ENCODE measurements around the gene MGAT2. TPM values are rescaled to one million over a fixed set of nuclear protein-coding genes. Genes with fewer than 3 reads are reported as not detected.

Gene MGAT2
- total RNA-seq: 74.9 and 81.3 TPM in 2 replicates
- polyA plus RNA-seq: 39.4 and 53.5 TPM in 2 replicates

GRCh38 chr14:49620182-49621113 is at the start of gene MGAT2, which contains the start of gene RPL36AL:
Gene MGAT2, plus strand, starts transcription at chr14:49620799. Its CDS starts 470 bp downstream, at chr14:49621269.
Gene RPL36AL, minus strand, starts transcription at chr14:49620626. Its CDS starts 1,522 bp downstream, at chr14:49619104.
- H3K27me3 ChIP-seq: no peaks in the 10 kb centered on the region
- peaks cover 27% of the 10 kb centered on the region for H4K20me1 ChIP-seq (ENCODE audit: insufficient read depth, poor library complexity, severe bottlenecking)
- no peaks in the 10 kb centered on the region for H3K9me3 ChIP-seq (ENCODE audit: low read depth)
- H2AFZ ChIP-seq: peak within 1 kb of the TSS; percentile 72
- peak; percentile 28 for TF ChIP-seq CTCF (IDR thresholded peaks at IDR 0.05; ENCODE audit: poor library complexity)
- no peak for TF ChIP-seq EZH2 (IDR thresholded peaks at IDR 0.05; ENCODE audit: borderline replicate concordance)
- H3K4me2 ChIP-seq: peak within 1 kb of the TSS; percentile 95
- H3K4me1 ChIP-seq (ENCODE audit: insufficient read depth): peaks cover 21% of the 10 kb centered on the region
- no peaks in the 10 kb centered on the region for H3K36me3 ChIP-seq (replicated peaks; ENCODE audit: insufficient read depth, low read depth)
- peak within 1 kb of the TSS; percentile 89 for H3K4me3 ChIP-seq
- H3K9me2 ChIP-seq (replicated peaks; ENCODE audit: insufficient read depth): no peaks in the 10 kb centered on the region
- peak within 1 kb of the TSS; percentile 97 for H3K27ac ChIP-seq
- peak; percentile 98 for DNase-seq (ENCODE audit: low spot score)
- peaks cover 68% of the 10 kb centered on the region for H3K79me2 ChIP-seq
- WGBS (ENCODE audit: low lambda C conversion rate, missing lambda C conversion rate): under 1% methylated on average over 64 of the region's 85 CpGs

DNA sequence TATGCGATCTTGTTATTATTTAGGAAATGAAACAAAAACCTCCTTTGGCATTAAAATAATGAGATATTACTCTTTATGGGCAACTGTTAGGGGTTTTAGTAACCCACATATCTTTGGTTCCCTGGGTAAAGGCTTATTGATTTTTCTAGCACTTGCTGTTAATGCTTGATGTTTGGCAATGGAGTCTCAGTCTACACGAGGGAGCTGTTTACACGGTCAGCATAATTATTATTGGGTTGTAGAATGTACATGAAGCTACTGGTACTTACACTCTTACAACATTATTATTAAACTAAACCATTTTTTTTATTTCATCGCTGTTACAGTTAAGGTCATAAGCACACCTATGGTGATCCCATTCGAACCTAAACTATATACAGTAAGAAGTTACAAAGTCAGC is 46.6 kb upstream of the MGAT2 start:
- no peaks in the 10 kb centered on the region for H3K9me2 ChIP-seq (replicated peaks; ENCODE audit: insufficient read depth)
- no peaks in the 10 kb centered on the region for H3K9me3 ChIP-seq (ENCODE audit: low read depth)
- H3K4me3 ChIP-seq: no peak overlapping the region
- H3K27ac ChIP-seq: no peak overlapping the region
- H3K4me1 ChIP-seq (ENCODE audit: insufficient read depth): no peaks in the 10 kb centered on the region
- no peaks in the 10 kb centered on the region for H4K20me1 ChIP-seq (ENCODE audit: insufficient read depth, poor library complexity, severe bottlenecking)
- no peak for TF ChIP-seq EZH2 (IDR thresholded peaks at IDR 0.05; ENCODE audit: borderline replicate concordance)
- no peak for TF ChIP-seq EZH2phosphoT487 (IDR thresholded peaks at IDR 0.05; ENCODE audit: low read depth, severe bottlenecking, unreplicated experiment)
- TF ChIP-seq CTCF (IDR thresholded peaks at IDR 0.05; ENCODE audit: poor library complexity): no peak
- H3K79me2 ChIP-seq: peaks cover 3% of the 10 kb centered on the region
- H3K36me3 ChIP-seq (replicated peaks; ENCODE audit: insufficient read depth, low read depth): no peaks in the 10 kb centered on the region
- H3K4me2 ChIP-seq: no peak overlapping the region
- no peak for DNase-seq (ENCODE audit: low spot score)
- H3K27me3 ChIP-seq: no peaks in the 10 kb centered on the region
- H2AFZ ChIP-seq: no peak overlapping the region
- 92% methylated on average over 5 of the region's 5 CpGs for WGBS (ENCODE audit: low lambda C conversion rate, missing lambda C conversion rate)

DNA sequence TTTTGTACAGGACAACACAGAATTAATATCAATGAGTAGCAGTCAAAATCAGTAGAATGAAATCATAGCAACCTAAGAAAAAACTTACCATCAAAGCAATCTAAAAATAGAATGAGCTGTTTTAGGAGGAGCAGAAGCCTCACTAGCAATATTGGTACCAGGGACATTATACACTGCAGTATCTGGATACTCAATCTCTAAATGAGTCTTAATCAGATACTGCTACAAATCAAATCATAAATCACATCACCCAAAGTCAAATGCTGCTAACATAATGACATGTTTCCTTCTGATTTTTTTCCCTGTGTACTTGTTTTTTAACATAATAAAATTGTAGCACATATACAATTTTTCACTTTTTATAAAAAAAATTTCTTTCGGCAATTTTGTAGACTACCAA is 42.5 kb upstream of the MGAT2 start:
- H3K4me1 ChIP-seq (ENCODE audit: insufficient read depth): no peaks in the 10 kb centered on the region
- TF ChIP-seq CTCF (IDR thresholded peaks at IDR 0.05; ENCODE audit: poor library complexity) (no peak), EZH2 (IDR thresholded peaks at IDR 0.05; ENCODE audit: borderline replicate concordance) (no peak), EZH2phosphoT487 (IDR thresholded peaks at IDR 0.05; ENCODE audit: low read depth, severe bottlenecking, unreplicated experiment) (no peak)
- no peak overlapping the region for H2AFZ ChIP-seq
- no peaks in the 10 kb centered on the region for H3K27me3 ChIP-seq
- peaks cover 44% of the 10 kb centered on the region for H3K79me2 ChIP-seq
- H3K27ac ChIP-seq: no peak overlapping the region
- no peaks in the 10 kb centered on the region for H3K9me2 ChIP-seq (replicated peaks; ENCODE audit: insufficient read depth)
- 100% methylated on average over 1 of the region's 1 CpG for WGBS (ENCODE audit: low lambda C conversion rate, missing lambda C conversion rate)
- no peak overlapping the region for H3K4me2 ChIP-seq
- no peaks in the 10 kb centered on the region for H3K36me3 ChIP-seq (replicated peaks; ENCODE audit: insufficient read depth, low read depth)
- H3K9me3 ChIP-seq (ENCODE audit: low read depth): no peaks in the 10 kb centered on the region
- no peak for DNase-seq (ENCODE audit: low spot score)
- no peak overlapping the region for H3K4me3 ChIP-seq
- H4K20me1 ChIP-seq (ENCODE audit: insufficient read depth, poor library complexity, severe bottlenecking): peaks cover 28% of the 10 kb centered on the region

All from hepatocyte (in vitro differentiated cells).